Measurements from ENCODE around the gene CYP27A1. TPM values are rescaled to one million over a fixed set of nuclear protein-coding genes. Genes with fewer than 3 reads are reported as not detected.

Gene CYP27A1
- polyA plus RNA-seq, 2 of the 4 experiments (the other 2 are of a cell fraction) = 0.13 to 0.14 TPM

GRCh38 chr2:218811382-218811781 lies 29.4 kb downstream of the CYP27A1 start:
- Histone ChIP-seq H3K9me3 (no peaks in the 10 kb centered on the region), H3K4me3 (no peak overlapping the region), H3K27ac (no peak overlapping the region), H3K4me2 (no peak overlapping the region), H3K4me1 (peaks cover 3% of the 10 kb centered on the region; the same call in 1 of the 3 replicates)
- DNase-seq (ENCODE audit: low read depth in 1 of 2, low spot score in 1 of 2) = no peak
- CTCF ChIA-PET = interaction anchor here (1.2 to 3.0 kb wide), 2 partner anchors 37 to 101 kb away, joined by 3 to 16 read pairs; partner anchors contain the start of gene TTLL4
- TF ChIP-seq MAZ (IDR thresholded peaks at IDR 0.05; ENCODE audit: borderline replicate concordance, low read depth, low read length) = no peak
- no peak for TF ChIP-seq NPAS2 (CRISPR knock-in tag; IDR thresholded peaks at IDR 0.05; ENCODE audit: borderline replicate concordance)
- TF ChIP-seq ZFP36 (IDR thresholded peaks at IDR 0.05; ENCODE audit: borderline replicate concordance, partially characterized antibody) = no peak
- no peak for TF ChIP-seq FOXS1 (CRISPR knock-in tag; IDR thresholded peaks at IDR 0.05)
- no peak for TF ChIP-seq MAX (IDR thresholded peaks at IDR 0.05)
- no peak for TF ChIP-seq CEBPB (IDR thresholded peaks at IDR 0.05)
- no peak for TF ChIP-seq ZSCAN20 (CRISPR knock-in tag; IDR thresholded peaks at IDR 0.05)
- TF ChIP-seq EHMT2 (IDR thresholded peaks at IDR 0.05; ENCODE audit: low read depth) = no peak
- TF ChIP-seq EHF (CRISPR knock-in tag; IDR thresholded peaks at IDR 0.05) = no peak
- no peak for TF ChIP-seq CBX8 (IDR thresholded peaks at IDR 0.05)
- no peak for TF ChIP-seq HOXB13 (CRISPR knock-in tag; IDR thresholded peaks at IDR 0.05; ENCODE audit: low read depth)
- ATAC-seq = no peak
- FAIRE-seq = no peak
- POLR2A ChIA-PET = no interaction called here
- 48% methylated on average over 4 of the region's 4 CpGs for WGBS (ENCODE audit: missing lambda C conversion rate)

- Histone ChIP-seq H3K27ac (no peak overlapping the region), H3K9me3 (no peaks in the 10 kb centered on the region), H3K4me1 (no peaks in the 10 kb centered on the region), H3K4me3 (no peak overlapping the region), H3K4me2 (no peak overlapping the region)
- DNase-seq (ENCODE audit: low read depth in 1 of 2, low spot score in 1 of 2) (no peak), FAIRE-seq (no peak), ATAC-seq (no peak)
- TF ChIP-seq ZC3H11A (IDR thresholded peaks at IDR 0.05) (no peak), ZFP36 (IDR thresholded peaks at IDR 0.05; ENCODE audit: borderline replicate concordance, partially characterized antibody) (no peak), ATOH8 (CRISPR knock-in tag; IDR thresholded peaks at IDR 0.05; ENCODE audit: low read depth) (no peak), CEBPB (IDR thresholded peaks at IDR 0.05) (no peak), REST (IDR thresholded peaks at IDR 0.05) (no peak), POLR2A (IDR thresholded peaks at IDR 0.05; ENCODE audit: low read length) (no peak)
- CTCF ChIA-PET = interaction anchor here (1.0 to 3.0 kb wide), 2 partner anchors 26 to 36 kb away, joined by 3 to 16 read pairs; no protein-coding TSS in a partner anchor
- POLR2A ChIA-PET = no interaction called here
- WGBS (ENCODE audit: missing lambda C conversion rate) = 80% methylated on average over 12 of the region's 21 CpGs
Observed at GRCh38 chr2:218812096-218812815, 30.3 kb downstream of the CYP27A1 start.

GRCh38 chr2:218812861-218813260 lies 30.9 kb downstream of the CYP27A1 start:
- ChIA-PET POLR2A (no interaction called here), CTCF (interaction anchor here (1.0 to 3.0 kb wide), 2 partner anchors 25 to 35 kb away, joined by 3 to 16 read pairs; no protein-coding TSS in a partner anchor)
- H3K4me3 ChIP-seq = no peak overlapping the region
- H3K27ac ChIP-seq = no peak overlapping the region
- H3K4me1 ChIP-seq = no peaks in the 10 kb centered on the region
- no peak for DNase-seq (ENCODE audit: low read depth in 1 of 2, low spot score in 1 of 2)
- TF ChIP-seq TFCP2L1 (CRISPR knock-in tag; IDR thresholded peaks at IDR 0.05) = no peak
- no peak for TF ChIP-seq ZNF302 (CRISPR knock-in tag; IDR thresholded peaks at IDR 0.05)
- no peak for TF ChIP-seq KDM5A (IDR thresholded peaks at IDR 0.05)
- TF ChIP-seq PBX3 (IDR thresholded peaks at IDR 0.05) = no peak
- TF ChIP-seq HDAC2 (IDR thresholded peaks at IDR 0.05) = no peak
- TF ChIP-seq KDM1A (IDR thresholded peaks at IDR 0.05; ENCODE audit: low read depth) = no peak
- TF ChIP-seq POLR2A (IDR thresholded peaks at IDR 0.05; ENCODE audit: low read length) = no peak
- no peak for TF ChIP-seq ZSCAN20 (CRISPR knock-in tag; IDR thresholded peaks at IDR 0.05)
- no peak for TF ChIP-seq ZFP36 (IDR thresholded peaks at IDR 0.05; ENCODE audit: borderline replicate concordance, partially characterized antibody)
- TF ChIP-seq BCL3 (IDR thresholded peaks at IDR 0.05) = no peak
- no peak for TF ChIP-seq ZC3H11A (IDR thresholded peaks at IDR 0.05)
- no peak for TF ChIP-seq RAD21 (conservative IDR thresholded peaks at IDR 0.05 in 1 of 2, IDR thresholded peaks at IDR 0.05 in 1 of 2)
- no peak for TF ChIP-seq RARB (CRISPR knock-in tag; IDR thresholded peaks at IDR 0.05)
- H3K4me2 ChIP-seq = no peak overlapping the region
- no peaks in the 10 kb centered on the region for H3K9me3 ChIP-seq
- WGBS (ENCODE audit: missing lambda C conversion rate) = 61% methylated on average over 4 of the region's 5 CpGs
- FAIRE-seq = no peak
- no peak for ATAC-seq
